ENCODE measurements around the gene NFIX.

Gene NFIX

DNA sequence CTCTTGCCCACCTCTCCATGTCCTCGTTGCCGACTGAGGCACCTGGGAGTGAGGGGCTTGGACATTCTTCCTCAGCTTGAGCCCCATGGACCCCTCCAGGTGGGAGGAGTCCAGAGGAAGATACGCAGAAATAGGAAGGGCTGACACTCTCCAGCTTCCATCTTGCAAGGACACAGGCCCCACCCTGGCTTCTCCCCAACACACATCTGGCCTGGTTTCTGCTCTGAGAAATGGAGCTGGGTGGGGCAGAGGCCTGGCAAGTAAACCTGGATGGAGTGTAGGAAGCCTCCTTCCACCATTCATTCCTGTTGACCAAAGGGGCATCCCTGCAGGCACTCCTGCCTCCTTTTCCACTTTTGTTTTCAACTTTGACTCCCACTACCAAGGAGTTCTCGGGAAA, 50.5 kb downstream of the NFIX start:
- TF ChIP-seq, protein P1, sequence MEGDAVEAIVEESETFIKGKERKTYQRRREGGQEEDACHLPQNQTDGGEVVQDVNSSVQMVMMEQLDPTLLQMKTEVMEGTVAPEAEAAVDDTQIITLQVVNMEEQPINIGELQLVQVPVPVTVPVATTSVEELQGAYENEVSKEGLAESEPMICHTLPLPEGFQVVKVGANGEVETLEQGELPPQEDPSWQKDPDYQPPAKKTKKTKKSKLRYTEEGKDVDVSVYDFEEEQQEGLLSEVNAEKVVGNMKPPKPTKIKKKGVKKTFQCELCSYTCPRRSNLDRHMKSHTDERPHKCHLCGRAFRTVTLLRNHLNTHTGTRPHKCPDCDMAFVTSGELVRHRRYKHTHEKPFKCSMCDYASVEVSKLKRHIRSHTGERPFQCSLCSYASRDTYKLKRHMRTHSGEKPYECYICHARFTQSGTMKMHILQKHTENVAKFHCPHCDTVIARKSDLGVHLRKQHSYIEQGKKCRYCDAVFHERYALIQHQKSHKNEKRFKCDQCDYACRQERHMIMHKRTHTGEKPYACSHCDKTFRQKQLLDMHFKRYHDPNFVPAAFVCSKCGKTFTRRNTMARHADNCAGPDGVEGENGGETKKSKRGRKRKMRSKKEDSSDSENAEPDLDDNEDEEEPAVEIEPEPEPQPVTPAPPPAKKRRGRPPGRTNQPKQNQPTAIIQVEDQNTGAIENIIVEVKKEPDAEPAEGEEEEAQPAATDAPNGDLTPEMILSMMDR (IDR thresholded peaks at IDR 0.05; ENCODE audit: insufficient read depth, low read depth, low read length, missing control alignments) = no peak
- no peak for DNase-seq (ENCODE audit: low read depth)
- no peak overlapping the region for H3K4me3 ChIP-seq (ENCODE audit: low read length)

DNA sequence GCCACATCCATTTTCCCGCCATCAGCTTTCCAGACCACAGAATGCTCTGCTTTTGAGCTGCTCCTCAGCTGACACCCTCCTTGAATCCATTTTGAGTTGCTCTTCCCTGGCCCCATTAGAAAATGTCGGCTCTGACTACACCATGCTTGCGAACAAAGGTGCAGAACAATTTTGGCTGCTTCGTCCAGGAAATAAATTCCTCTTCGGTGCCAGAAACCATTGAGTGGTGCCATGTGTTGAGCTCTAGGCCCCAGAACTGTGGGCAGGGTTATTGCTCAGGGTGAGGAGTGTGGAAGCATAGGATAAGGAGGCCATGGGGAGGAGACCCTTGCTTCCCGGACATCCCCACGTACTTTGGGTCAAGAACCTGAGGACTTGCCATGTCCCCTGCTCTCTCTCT, 52.1 kb downstream of the NFIX start:
- DNase-seq (ENCODE audit: low read depth) = no peak
- TF ChIP-seq, protein P1 (IDR thresholded peaks at IDR 0.05; ENCODE audit: insufficient read depth, low read depth, low read length, missing control alignments) = no peak
- no peak overlapping the region for H3K4me3 ChIP-seq (ENCODE audit: low read length)

DNA sequence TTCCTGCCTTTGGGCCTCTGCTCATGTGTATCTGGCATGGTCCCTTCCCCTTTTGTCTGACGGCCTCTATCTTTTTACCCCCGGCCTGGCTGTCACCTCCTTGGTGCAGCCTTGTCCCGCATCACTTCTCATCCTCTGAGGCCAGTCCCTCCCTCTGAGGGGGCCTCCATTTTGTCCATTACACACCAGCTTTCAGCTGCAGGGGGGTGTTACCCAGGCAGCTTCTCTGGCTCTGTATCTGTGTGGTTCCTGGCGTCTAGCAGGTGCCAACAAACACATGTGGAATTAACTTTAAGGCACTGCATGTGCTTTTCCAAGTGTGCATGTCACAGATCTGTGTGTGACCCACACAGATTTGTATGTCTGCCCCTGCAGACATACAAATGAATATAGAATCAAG, 55.0 kb downstream of the NFIX start:
- no peak overlapping the region for H3K4me3 ChIP-seq (ENCODE audit: low read length)
- TF ChIP-seq, protein P1 (IDR thresholded peaks at IDR 0.05; ENCODE audit: insufficient read depth, low read depth, low read length, missing control alignments) = no peak
- no peak for DNase-seq (ENCODE audit: low read depth)

DNA sequence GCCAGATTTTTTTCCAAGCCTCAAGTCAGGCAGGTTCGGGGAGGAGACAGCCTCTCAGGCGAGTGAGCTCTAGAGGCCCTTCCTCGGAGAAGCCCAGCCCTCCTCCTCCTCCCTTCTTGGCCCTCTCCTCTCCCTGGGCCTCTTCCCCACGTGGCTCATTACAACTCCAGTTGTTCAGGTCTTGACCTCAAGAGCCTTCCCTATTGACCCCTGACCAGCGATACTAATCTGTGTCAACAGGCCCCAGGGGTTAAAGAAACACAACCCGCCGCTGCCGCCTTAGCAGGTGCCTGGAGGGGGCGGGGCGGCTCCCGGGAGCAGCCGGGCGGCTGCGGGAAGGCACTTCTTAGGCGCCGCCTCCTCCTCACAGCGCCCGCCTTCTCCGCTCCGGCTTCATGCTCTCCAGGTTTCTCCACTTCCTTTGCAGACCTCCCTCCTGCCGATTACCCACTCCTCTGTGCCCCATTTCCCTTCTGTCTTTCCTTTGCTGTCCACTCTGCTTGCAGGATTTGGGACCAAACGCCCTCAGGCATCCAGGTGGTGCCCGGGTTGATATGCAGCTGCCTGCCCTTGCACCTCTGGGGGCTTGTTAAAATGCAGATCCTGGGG, 56.4 kb downstream of the NFIX start:
- DNase-seq (ENCODE audit: low read depth) = peak; percentile 59
- H3K4me3 ChIP-seq (ENCODE audit: low read length) = no peak overlapping the region
- TF ChIP-seq, protein P1 (IDR thresholded peaks at IDR 0.05; ENCODE audit: insufficient read depth, low read depth, low read length, missing control alignments) = no peak

DNA sequence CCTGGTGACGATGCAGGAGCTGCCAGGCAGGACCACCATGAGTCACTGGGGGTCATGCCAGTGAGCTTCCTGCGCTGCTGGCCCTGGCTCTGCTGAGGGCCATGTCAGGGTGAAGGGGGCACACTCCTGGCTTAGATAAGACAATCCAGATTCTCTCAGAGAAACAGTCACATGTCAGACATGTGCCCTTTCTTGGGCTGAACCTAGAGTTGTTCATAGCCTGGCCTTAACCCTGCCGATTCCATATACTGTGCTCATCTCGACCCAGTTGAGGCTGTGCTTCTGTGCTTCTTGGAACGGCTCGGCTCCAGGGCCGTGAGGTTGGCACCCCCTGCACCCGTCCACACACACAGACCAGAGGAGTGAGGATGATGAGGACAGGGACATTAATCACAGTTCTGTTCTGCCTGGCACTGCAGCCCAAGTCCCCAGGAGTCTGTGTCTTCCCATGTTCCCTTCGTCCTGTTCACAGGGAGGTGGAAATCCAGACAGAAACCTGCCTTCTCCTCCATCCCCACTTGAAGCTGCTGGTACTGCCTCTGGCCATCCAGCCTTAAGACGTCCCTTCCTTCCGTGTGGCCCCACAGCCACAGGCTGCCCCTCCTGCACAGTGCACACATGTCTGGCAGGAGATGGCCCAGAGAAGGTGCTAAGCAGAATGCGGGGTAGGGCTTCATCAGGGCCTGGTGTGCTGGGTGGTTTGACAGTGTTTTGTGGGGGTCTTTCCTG, 57.3 kb downstream of the NFIX start:
- TF ChIP-seq, protein P1 (IDR thresholded peaks at IDR 0.05; ENCODE audit: insufficient read depth, low read depth, low read length, missing control alignments) = no peak
- no peak overlapping the region for H3K4me3 ChIP-seq (ENCODE audit: low read length)
- no peak for DNase-seq (ENCODE audit: low read depth)

GRCh38 chr19:13053238-13053637, 58.0 kb downstream of the NFIX start:
- TF ChIP-seq, protein P1 (IDR thresholded peaks at IDR 0.05; ENCODE audit: insufficient read depth, low read depth, low read length, missing control alignments) = no peak
- no peak overlapping the region for H3K4me3 ChIP-seq (ENCODE audit: low read length)
- DNase-seq (ENCODE audit: low read depth) = no peak
